Measurements from ENCODE around the gene IL1F10. TPM values are rescaled to one million over a fixed set of nuclear protein-coding genes. Genes with fewer than 3 reads are reported as not detected.

IL1F10 gene
- total and polyA plus RNA-seq, 4 donors, result not detected

DNA sequence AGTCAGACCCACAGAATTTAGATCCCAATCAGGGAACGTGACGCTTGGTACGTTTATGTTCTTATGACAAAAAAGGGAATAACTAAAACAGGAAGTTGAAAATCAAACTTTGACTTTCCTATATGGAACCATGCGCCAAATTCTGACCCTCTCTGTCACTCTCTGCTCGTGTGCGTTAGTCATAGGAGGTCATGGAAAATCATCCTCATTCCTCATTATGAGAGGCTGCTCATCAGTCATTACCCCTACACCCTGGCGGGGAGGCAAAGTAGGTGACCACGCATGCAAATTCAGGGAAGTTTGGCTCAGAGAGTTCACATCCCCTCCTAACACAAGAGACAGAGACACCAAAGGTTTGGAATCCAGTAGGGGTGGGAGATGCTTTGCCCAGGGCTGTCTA lies 15.5 kb downstream of the IL1F10 start (continued):
- TF ChIP-seq, protein P1, sequence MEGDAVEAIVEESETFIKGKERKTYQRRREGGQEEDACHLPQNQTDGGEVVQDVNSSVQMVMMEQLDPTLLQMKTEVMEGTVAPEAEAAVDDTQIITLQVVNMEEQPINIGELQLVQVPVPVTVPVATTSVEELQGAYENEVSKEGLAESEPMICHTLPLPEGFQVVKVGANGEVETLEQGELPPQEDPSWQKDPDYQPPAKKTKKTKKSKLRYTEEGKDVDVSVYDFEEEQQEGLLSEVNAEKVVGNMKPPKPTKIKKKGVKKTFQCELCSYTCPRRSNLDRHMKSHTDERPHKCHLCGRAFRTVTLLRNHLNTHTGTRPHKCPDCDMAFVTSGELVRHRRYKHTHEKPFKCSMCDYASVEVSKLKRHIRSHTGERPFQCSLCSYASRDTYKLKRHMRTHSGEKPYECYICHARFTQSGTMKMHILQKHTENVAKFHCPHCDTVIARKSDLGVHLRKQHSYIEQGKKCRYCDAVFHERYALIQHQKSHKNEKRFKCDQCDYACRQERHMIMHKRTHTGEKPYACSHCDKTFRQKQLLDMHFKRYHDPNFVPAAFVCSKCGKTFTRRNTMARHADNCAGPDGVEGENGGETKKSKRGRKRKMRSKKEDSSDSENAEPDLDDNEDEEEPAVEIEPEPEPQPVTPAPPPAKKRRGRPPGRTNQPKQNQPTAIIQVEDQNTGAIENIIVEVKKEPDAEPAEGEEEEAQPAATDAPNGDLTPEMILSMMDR (IDR thresholded peaks at IDR 0.05; ENCODE audit: low read depth, low read length, missing input control), result no peak
- TF ChIP-seq FOXA1 (IDR thresholded peaks at IDR 0.05) (no peak), GABPA (IDR thresholded peaks at IDR 0.05 in 1 of 2, conservative IDR thresholded peaks at IDR 0.05 in 1 of 2) (no peak), HNF4G (IDR thresholded peaks at IDR 0.05) (no peak)

DNA sequence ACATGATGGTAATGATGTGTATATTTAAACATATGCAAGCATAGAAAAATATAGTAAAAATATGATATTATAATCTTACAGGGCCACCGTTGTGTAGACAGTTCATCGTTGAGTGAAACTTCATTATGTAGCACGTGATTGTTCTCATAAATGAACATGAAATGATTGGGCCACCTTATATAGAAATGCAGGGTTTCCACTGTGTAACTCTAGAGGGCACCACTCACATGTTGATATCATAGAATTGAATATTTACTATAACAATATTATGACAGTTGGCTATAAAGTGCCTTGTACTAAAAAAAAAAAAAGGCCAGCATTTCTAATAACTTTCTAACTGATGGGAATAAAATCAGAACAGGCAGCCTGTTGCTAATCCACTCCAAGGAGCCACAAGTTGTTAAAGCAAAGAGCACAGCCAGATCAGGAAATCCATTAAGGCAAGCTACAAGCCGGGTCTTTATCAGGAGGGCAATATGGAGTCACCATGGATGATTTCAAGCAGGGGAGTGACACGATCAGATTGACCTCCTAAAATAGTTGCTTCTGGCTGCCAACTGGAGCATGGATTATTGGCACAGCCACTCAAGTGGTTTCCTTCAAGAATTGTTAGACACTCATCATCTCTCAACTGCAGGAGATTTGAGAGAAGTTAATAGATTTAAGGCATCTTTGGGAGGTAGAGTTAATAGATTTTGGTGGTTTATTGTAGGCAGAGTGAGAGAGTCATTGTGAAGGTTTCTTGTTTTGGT lies 16.7 kb downstream of the IL1F10 start:
- H3K4me1 ChIP-seq (ENCODE audit: control insufficient read depth in 4 of 4, insufficient read depth in 4 of 4, low read length in 3 of 4), result peaks cover 0 to 21% (median 18%) of the 10 kb centered on the region in 4 donors
- peaks cover 0 to 4% (median 0%) of the 10 kb centered on the region in 4 donors for H3K9me3 ChIP-seq (ENCODE audit: control insufficient read depth in 4 of 4, low read length in 3 of 4)
- no peak overlapping the region for H3K27ac ChIP-seq (ENCODE audit: low read depth in 1 of 2, low read length in 2 of 2)
- WGBS, result 37% methylated on average over 5 of the region's 5 CpGs
- H3K27me3 ChIP-seq (ENCODE audit: control insufficient read depth in 4 of 4, insufficient read depth in 4 of 4, low read length in 3 of 4), result no peaks in the 10 kb centered on the region
- no peak overlapping the region for H3K9ac ChIP-seq (ENCODE audit: low read depth in 1 of 2, low read length in 2 of 2)
- no peak overlapping the region for H3K4me3 ChIP-seq (ENCODE audit: low read depth in 1 of 3, low read length in 3 of 3)
- H3K36me3 ChIP-seq (ENCODE audit: control insufficient read depth in 4 of 4, insufficient read depth in 3 of 4, low read depth in 1 of 4, low read length in 3 of 4), result no peaks in the 10 kb centered on the region
- TF ChIP-seq TAF1 (conservative IDR thresholded peaks at IDR 0.05) (no peak), FOXA1 (IDR thresholded peaks at IDR 0.05) (no peak), JUND (IDR thresholded peaks at IDR 0.05) (no peak), HNF4A (conservative IDR thresholded peaks at IDR 0.05) (peak in 1 of 2 donors; percentile 7), SP1 (IDR thresholded peaks at IDR 0.05) (no peak), EGR1 (IDR thresholded peaks at IDR 0.05; ENCODE audit: low read depth in 2 of 2) (no peak), RXRA (IDR thresholded peaks at IDR 0.05) (no peak), HNF4G (IDR thresholded peaks at IDR 0.05) (no peak), RAD21 (IDR thresholded peaks at IDR 0.05) (peak; percentile 78 to 81), YY1 (IDR thresholded peaks at IDR 0.05) (no peak)
- TF ChIP-seq, protein P1 (IDR thresholded peaks at IDR 0.05; ENCODE audit: low read depth, low read length, missing input control), result peak; percentile 58
- TF ChIP-seq, protein P2, sequence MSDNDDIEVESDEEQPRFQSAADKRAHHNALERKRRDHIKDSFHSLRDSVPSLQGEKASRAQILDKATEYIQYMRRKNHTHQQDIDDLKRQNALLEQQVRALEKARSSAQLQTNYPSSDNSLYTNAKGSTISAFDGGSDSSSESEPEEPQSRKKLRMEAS (IDR thresholded peaks at IDR 0.05), result no peak
- TF ChIP-seq, protein P3, sequence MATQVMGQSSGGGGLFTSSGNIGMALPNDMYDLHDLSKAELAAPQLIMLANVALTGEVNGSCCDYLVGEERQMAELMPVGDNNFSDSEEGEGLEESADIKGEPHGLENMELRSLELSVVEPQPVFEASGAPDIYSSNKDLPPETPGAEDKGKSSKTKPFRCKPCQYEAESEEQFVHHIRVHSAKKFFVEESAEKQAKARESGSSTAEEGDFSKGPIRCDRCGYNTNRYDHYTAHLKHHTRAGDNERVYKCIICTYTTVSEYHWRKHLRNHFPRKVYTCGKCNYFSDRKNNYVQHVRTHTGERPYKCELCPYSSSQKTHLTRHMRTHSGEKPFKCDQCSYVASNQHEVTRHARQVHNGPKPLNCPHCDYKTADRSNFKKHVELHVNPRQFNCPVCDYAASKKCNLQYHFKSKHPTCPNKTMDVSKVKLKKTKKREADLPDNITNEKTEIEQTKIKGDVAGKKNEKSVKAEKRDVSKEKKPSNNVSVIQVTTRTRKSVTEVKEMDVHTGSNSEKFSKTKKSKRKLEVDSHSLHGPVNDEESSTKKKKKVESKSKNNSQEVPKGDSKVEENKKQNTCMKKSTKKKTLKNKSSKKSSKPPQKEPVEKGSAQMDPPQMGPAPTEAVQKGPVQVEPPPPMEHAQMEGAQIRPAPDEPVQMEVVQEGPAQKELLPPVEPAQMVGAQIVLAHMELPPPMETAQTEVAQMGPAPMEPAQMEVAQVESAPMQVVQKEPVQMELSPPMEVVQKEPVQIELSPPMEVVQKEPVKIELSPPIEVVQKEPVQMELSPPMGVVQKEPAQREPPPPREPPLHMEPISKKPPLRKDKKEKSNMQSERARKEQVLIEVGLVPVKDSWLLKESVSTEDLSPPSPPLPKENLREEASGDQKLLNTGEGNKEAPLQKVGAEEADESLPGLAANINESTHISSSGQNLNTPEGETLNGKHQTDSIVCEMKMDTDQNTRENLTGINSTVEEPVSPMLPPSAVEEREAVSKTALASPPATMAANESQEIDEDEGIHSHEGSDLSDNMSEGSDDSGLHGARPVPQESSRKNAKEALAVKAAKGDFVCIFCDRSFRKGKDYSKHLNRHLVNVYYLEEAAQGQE (IDR thresholded peaks at IDR 0.05), result no peak
- no peak for DNase-seq (ENCODE audit: low spot score)

Data from liver (tissue), 9 donors.